D721Med (cell line): ENCODE measurements around the gene MTERF4.

Source experiments
- DNase-seq: peaks from one replicate; pipeline ENCODE4 v3.0.0; 2011; ENCODE audit warnings: low spot score; ENCODE audit not compliant: insufficient read length
- FAIRE-seq: peaks from 2 replicates; lab custom pipeline; 2011; peaks lifted over from hg19 to GRCh38; lab: Jason Lieb, UNC
- TF ChIP-seq, protein P1 (sequence below): IDR thresholded peaks from 2 replicates; pipeline ENCODE4 v1.5.1; 2012; ENCODE audit warnings: mild to moderate bottlenecking, control low read depth; ENCODE audit not compliant: insufficient read depth; ENCODE audit errors: missing control alignments

The MTERF4 gene

DNA sequence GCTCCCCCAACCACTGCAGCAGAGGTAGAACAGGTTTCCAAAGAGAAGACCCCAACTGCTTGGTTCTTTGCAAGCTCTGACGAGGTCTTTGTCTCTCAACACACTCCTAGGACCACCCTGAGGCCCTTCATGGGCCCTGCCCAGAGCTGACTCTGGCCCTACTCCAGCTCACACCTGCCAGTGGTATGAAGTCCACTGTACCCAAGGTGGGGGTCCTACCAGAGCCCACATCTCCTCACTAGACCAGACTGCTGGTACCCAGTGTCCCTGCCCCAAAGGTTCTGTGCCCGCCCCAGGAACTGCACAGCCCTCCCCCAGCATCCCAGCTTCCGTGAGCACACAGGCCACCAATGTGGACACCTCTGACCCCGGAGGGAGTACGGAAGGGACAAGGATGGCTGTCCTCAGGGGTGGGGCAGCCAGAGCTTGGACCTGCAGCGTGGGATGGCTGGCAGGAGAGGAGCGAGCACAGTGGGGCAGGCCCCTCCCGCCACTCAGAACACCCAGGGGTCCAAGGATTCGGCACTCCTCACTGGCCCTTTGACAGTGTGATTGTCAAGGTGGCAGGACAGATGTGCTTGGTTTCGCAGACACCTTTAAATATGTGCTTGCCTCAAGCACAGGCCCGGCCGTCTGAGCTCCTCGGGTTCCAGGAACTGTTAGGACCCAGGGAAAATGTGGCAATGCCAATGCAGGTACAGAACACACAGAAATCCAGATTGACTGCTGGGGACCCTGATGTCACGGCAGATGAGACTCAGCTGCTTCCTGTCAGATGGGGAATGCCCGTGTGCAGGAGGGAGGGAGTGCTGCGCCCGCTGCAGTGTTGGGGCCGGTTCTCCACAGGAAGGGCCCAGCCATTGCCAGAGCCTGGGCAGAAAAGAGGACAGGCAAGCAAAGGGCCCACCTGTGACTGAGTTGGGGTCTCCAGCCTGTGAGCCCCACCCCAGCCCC, 51.2 kb downstream of the MTERF4 start:
- FAIRE-seq (no peak), DNase-seq (no peak)
- TF ChIP-seq, protein P1, sequence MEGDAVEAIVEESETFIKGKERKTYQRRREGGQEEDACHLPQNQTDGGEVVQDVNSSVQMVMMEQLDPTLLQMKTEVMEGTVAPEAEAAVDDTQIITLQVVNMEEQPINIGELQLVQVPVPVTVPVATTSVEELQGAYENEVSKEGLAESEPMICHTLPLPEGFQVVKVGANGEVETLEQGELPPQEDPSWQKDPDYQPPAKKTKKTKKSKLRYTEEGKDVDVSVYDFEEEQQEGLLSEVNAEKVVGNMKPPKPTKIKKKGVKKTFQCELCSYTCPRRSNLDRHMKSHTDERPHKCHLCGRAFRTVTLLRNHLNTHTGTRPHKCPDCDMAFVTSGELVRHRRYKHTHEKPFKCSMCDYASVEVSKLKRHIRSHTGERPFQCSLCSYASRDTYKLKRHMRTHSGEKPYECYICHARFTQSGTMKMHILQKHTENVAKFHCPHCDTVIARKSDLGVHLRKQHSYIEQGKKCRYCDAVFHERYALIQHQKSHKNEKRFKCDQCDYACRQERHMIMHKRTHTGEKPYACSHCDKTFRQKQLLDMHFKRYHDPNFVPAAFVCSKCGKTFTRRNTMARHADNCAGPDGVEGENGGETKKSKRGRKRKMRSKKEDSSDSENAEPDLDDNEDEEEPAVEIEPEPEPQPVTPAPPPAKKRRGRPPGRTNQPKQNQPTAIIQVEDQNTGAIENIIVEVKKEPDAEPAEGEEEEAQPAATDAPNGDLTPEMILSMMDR, result no peak

- no peak for FAIRE-seq
- no peak for DNase-seq
- TF ChIP-seq, protein P1, result no peak
Observed at GRCh38 chr2:241049739-241050623, 52.1 kb downstream of the MTERF4 start.

- TF ChIP-seq, protein P1, result no peak
- no peak for DNase-seq
- FAIRE-seq, result no peak
Observed at GRCh38 chr2:241048949-241049343, 53.1 kb downstream of the MTERF4 start.

GRCh38 chr2:241048149-241048948, 53.7 kb downstream of the MTERF4 start:
- TF ChIP-seq, protein P1, result no peak
- FAIRE-seq (no peak), DNase-seq (no peak)

DNA sequence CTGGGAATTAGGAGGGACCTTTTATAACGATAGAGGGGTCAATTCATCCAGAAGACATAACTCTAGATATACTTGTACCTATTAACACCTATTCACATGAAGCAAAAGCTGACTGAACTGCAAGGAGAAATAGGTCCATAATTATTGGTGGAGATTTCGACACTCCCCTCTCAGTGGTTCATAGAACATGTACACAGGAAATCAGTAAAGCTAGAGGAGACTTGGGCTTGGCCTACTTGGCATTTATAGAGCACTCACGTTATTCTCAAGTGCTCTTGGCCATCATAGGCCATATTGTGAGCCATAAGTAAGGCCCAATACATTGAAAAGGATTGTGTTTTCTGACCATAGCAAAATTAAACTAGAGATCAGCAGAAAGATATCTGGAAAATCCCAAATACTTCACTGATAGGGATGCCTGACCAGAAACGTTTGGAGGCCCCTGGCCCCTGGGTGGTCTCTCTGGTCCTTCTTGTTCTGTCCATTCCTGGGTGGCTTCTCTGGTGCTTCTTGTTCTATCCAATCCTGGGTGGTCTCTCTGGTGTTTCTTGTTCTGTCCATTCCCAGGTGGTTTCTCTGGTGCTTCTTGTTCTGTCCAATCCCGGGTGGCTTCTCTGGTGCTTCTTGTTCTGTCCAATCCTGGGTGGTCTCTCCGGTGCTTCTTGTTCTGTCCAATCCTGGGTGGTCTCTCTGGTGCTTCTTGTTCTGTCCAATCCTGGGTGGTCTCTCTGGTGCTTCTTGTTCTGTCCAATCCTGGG, 54.7 kb downstream of the MTERF4 start:
- FAIRE-seq (no peak), DNase-seq (no peak)
- TF ChIP-seq, protein P1, result no peak
